SJCRH30 (cell line): ENCODE results near the gene CTAG2. TPM values are rescaled to one million over a fixed set of nuclear protein-coding genes. Genes with fewer than 3 reads are reported as not detected.
"Not testable (repeated sequence)": the region's sequence is repeated elsewhere in the genome, so short reads cannot be mapped to it uniquely, and the experiment has no call there.

ENCODE experiments used
- DNase-seq, 2 experiments: peaks; one replicate each; pipeline ENCODE4 v3.0.0-alpha.2; 2015 to 2020
- H3K27ac ChIP-seq: fragments of 250-450 bp; sonication (Bioruptor Pico); 2 replicates; pipeline ENCODE4 v1.5.1; 2020; ENCODE audit warnings: mild to moderate bottlenecking, moderate library complexity
- H3K27me3 ChIP-seq: fragments of 250-450 bp; sonication (Bioruptor Pico); 2 replicates; pipeline ENCODE4 v1.5.1; 2020; ENCODE audit warnings: mild to moderate bottlenecking, moderate library complexity
- H3K36me3 ChIP-seq: fragments of 250-450 bp; sonication (Bioruptor Pico); 2 replicates; pipeline ENCODE4 v1.5.1; 2020; ENCODE audit warnings: mild to moderate bottlenecking, moderate library complexity
- H3K4me1 ChIP-seq: fragments of 250-450 bp; sonication (Bioruptor Pico); 2 replicates; pipeline ENCODE4 v1.5.1; 2020; ENCODE audit warnings: mild to moderate bottlenecking, moderate library complexity
- H3K4me3 ChIP-seq: fragments of 250-450 bp; sonication (Bioruptor Pico); 2 replicates; pipeline ENCODE4 v1.5.1; 2020; ENCODE audit warnings: mild to moderate bottlenecking, moderate library complexity
- H3K9me3 ChIP-seq: fragments of 250-450 bp; sonication (Bioruptor Pico); replicated peaks from 2 replicates; pipeline ENCODE4 v1.5.1; 2020; ENCODE audit warnings: mild to moderate bottlenecking, moderate library complexity
- total RNA-seq: library from RNA; depleted of rRNA; stranded (reverse); fragments of >200 nt; shearing (Covaris generic); gene quantifications from 2 replicates; pipeline ENCODE4 v1.2.3, GENCODE V29; 2014; rRNA removed

Gene CTAG2
- 4.1 and 4.2 TPM in 2 replicates for total RNA-seq

DNA sequence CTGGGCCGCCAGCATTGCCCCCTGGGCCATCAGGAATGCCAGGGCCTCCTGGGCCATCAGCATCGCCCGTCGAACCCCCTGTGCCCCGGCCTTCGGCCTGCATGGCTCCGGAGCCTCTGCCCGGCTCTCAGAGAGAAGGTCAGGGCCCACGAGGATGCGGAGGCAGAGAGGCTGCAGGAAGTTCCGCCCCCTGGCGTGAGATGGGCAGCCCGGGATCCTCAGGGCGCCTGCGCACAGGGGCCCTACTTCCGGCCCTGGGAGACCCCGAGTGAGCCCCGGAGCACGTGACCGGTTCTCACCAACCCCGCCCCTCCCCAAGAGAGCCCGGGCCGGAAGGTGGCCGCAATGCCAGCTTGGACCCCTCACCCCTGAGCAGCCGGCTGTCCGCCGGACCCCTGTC is at the start of gene CTAG2:
Gene CTAG2 (minus strand): TSS at position 167 of the 400 bp plus-strand sequence. CDS start 64 bp downstream, at position 103.
- H3K9me3 ChIP-seq, H3K4me1 ChIP-seq, DNase-seq, H3K27ac ChIP-seq, H3K4me3 ChIP-seq, H3K36me3 ChIP-seq, H3K27me3 ChIP-seq: not testable (repeated sequence)

DNA sequence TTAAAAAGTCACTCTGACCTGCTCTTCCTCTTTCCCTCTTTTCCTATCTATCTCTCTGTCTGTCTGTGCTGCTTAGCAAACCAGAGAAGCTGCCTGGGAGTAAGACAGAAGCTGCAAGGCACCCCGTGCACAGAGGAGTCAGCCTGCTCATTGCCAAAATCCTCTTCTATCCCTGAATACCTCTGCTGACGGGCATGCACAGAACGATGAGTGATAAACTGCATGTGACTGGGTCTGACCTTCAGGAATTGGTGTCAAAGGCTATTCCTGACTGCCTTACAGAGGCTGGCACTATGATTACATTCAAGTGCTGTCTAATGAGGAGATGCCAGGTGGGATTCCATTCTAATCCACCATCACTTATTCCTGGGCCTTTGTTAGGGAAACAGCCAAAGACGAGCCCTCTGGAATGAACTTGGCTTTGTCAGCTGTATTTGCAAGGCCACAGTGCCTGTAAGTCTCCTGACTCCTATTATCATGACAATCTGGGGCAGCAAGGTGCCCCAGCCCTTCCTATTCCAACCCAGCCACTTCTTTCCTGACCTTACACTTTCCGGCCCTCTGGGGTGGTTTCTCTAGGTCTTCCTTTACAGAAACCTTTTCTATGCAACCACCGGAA is 45.4 kb upstream of the CTAG2 start:
- H3K27me3 ChIP-seq = no peaks in the 10 kb centered on the region
- H3K36me3 ChIP-seq = no peaks in the 10 kb centered on the region
- H3K4me3 ChIP-seq = no peak overlapping the region
- no peaks in the 10 kb centered on the region for H3K9me3 ChIP-seq
- no peak for DNase-seq
- no peak overlapping the region for H3K27ac ChIP-seq
- no peaks in the 10 kb centered on the region for H3K4me1 ChIP-seq

DNA sequence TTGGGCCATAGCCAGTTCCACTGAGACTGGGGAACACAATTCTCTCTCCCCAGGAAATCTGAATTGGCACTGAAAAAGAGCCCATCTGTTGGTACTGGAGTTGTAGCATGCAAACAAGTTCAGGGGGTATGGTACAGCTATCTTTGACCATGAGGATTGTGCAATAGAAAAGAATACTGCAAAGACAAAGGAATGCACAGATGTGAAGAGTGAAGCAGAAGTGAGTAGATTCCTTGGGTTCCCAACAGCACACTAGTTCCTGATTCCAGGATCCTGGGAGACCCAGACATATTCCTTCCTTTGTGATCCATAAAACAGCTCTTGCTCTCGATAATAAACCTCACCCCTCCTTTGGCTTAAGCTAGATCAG is 43.3 kb upstream of the CTAG2 start:
- H3K4me3 ChIP-seq = no peak overlapping the region
- H3K27ac ChIP-seq = no peak overlapping the region
- no peaks in the 10 kb centered on the region for H3K36me3 ChIP-seq
- H3K4me1 ChIP-seq = no peaks in the 10 kb centered on the region
- no peaks in the 10 kb centered on the region for H3K9me3 ChIP-seq
- no peaks in the 10 kb centered on the region for H3K27me3 ChIP-seq
- no peak for DNase-seq

DNA sequence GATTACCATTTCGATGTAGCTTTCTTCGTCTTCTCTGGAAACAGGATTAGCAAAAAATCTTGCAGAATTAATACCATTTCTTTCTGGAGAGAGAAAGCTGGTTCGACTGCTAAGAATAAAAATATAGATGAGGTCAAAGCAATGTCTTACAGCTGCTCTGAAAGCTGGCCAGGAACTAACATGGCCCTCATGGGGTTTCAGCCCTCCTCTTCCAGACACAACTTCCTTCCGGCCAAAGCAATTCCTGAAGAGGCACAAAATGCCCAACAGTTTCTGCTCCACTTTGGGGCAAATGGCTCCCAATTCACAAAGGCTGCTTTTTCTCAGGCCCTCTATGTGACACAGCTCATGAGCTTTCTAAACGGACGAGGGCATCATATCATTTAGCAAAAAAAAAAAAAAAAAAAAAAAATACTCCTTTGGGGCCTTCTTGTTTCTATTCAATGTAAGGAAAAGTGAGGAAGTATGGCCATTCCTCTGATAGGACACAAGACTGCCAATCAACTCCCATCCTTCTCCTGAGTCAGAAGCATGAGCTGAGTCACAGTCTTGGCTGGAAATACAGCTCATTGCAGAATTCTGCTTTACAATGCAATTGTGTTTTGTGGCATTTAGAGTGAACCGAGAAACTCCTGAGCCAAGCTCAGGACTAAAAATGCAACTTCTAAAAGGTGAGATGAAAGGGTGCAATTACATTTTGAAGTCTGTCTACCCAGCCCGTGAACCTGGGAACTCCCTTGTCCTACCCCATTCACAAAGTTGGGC is 42.7 kb upstream of the CTAG2 start:
- Histone ChIP-seq H3K4me1 (no peaks in the 10 kb centered on the region), H3K4me3 (no peak overlapping the region), H3K36me3 (no peaks in the 10 kb centered on the region), H3K9me3 (no peaks in the 10 kb centered on the region), H3K27me3 (no peaks in the 10 kb centered on the region), H3K27ac (no peak overlapping the region)
- no peak for DNase-seq

DNA sequence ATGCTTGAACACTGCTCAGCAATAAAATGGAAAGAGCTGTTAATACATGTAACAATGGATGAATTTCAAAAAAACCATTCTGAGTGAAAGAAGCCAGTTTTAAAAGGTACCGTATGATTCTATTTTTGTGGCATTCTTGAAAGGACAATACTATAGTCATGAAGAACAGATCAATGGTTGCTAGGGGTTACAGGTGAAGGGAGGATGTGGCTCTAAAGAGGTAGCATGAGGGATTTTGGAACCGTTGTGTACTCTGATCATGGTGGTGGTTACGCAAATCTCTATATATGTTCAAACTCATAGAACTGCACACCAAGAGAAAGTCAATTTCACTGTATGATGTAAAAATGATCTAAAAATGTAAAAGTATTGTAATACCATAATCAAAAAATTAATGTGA is 40.0 kb upstream of the CTAG2 start:
- Histone ChIP-seq H3K27me3 (no peaks in the 10 kb centered on the region), H3K4me3 (no peak overlapping the region), H3K9me3 (no peaks in the 10 kb centered on the region), H3K4me1 (no peaks in the 10 kb centered on the region), H3K36me3 (no peaks in the 10 kb centered on the region), H3K27ac (no peak overlapping the region)
- DNase-seq = no peak

DNA sequence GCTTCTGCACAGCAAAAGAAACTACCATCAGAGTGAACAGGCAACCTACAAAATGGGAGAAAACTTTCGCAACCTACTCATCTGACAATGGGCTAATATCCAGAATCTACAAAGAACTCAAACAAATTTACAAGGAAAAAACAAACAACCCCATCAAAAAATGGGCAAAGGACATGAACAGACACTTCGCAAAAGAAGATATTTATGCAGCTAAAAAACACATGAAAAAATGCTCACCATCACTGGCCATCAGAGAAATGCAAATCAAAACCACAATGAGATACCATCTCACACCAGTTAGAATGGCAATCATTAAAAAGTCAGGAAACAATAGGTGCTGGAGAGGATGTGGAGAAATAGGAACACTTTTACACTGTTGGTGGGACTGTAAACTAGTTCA is 37.1 kb upstream of the CTAG2 start:
- not testable (repeated sequence) for H3K9me3 ChIP-seq, H3K27me3 ChIP-seq, H3K27ac ChIP-seq, H3K4me1 ChIP-seq, DNase-seq, H3K36me3 ChIP-seq, H3K4me3 ChIP-seq

DNA sequence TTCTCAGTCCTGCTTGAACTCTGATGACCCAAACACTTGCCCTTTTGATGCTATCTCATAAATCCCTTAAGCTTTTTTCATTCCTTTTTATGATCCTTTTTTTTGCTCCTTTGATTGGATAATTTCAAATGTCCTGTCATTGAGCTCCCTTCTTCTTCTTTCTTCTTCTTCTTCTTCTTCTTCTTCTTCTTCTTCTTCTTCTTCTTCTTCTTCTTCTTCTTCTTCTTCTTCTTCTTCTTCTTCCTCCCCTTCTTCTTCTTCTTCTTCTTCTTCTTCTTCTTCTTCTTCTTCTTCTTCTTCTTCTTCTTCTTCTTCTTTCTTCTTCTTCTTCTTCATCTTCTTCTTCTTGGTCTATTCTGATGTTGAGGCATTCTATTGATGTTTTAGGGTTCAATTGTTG is 18.7 kb upstream of the CTAG2 start:
- not testable (repeated sequence) for H3K27ac ChIP-seq, H3K27me3 ChIP-seq

DNA sequence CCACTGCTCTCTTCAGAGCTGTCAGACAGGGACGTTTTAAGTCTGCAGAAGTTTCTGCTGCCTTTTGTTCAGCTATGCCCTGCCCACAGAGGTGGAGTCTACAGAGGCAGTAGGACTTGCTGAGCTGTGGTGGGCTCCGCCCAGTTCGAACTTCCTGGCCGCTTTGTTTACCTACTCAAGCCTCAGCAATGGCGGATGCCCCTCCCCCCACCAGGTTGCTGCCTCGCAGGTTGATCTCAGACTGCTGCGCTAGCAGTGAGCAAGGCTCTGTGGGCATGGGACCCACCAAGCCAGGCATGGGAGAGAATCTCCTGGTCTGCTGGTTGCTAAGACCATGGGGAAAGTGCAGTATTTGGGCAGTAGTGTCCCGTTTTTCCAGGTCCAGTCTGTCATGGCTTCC is 17.5 kb upstream of the CTAG2 start:
- H3K4me3 ChIP-seq, DNase-seq, H3K4me1 ChIP-seq, H3K36me3 ChIP-seq, H3K27ac ChIP-seq, H3K9me3 ChIP-seq, H3K27me3 ChIP-seq: not testable (repeated sequence)

More for the DNA sequence above, 18.7 kb upstream of the CTAG2 start:
- H3K4me3 ChIP-seq, H3K4me1 ChIP-seq, H3K9me3 ChIP-seq, H3K36me3 ChIP-seq, DNase-seq: not testable (repeated sequence)

DNA sequence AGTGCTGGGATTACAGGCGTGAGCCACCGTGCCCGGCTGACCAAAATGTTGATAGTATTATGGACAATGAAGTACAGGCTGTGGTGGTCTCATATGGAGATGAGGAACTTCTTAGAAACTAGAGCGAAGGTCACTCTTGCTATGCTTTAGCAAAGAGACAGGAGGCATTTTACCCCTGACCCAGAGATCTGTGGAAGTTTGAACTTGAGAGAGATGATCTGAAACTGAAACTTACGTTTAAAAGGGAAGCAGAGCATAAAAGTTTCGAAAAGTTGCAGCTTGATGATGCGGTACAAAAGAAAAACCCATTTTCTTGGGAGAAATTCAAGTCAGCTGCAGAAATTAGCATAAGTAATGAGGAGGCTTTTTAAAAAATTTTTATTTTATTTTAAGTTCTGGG is 8.5 kb upstream of the CTAG2 start:
- no peak overlapping the region for H3K4me3 ChIP-seq
- DNase-seq = no peak
- H3K9me3 ChIP-seq = no peaks in the 10 kb centered on the region
- H3K27ac ChIP-seq = no peak overlapping the region
- no peaks in the 10 kb centered on the region for H3K4me1 ChIP-seq
- H3K36me3 ChIP-seq = no peaks in the 10 kb centered on the region
- H3K27me3 ChIP-seq = no peaks in the 10 kb centered on the region

DNA sequence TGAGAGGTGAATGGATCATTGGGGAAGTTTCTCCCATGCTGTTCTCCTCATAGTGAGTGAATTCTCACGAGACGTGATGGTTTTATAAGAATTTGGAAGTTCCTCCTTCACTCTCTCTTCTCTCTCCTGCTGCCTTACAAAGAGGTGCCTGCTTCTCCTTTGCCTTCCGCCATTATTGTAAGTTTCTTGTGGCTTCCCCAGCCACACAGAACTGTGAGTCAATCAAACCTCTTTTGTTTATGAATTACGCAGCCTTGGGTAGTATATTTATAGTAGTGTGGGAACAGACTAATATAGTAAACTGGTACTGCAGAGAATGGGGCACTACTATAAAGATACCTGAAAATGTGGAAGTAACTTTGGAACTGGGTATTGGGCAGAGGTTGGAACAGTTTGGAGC is 7.8 kb upstream of the CTAG2 start:
- H3K36me3 ChIP-seq = no peaks in the 10 kb centered on the region
- no peak overlapping the region for H3K27ac ChIP-seq
- H3K27me3 ChIP-seq = no peaks in the 10 kb centered on the region
- no peak overlapping the region for H3K4me3 ChIP-seq
- no peaks in the 10 kb centered on the region for H3K9me3 ChIP-seq
- no peaks in the 10 kb centered on the region for H3K4me1 ChIP-seq
- DNase-seq = no peak

DNA sequence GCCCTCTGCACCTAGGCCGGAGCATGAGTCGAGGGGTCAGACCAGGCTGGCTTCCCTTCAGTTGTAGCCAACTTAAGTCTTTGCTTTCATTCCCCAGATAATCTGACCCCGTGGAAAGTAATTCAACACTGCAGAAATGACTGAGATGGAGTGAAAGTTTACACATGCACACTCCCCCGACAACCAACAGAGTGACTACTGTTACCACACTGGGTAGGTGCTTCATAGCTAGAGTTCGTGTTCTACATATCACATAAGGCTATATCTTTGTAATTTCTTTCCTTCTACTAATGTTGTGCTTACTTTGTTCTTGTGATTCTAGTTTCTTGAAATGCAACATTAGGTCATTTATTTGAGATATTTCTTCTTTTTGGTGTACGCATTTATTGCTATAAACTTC is 7.2 kb upstream of the CTAG2 start:
- H3K4me3 ChIP-seq = no peak overlapping the region
- no peak overlapping the region for H3K27ac ChIP-seq
- no peaks in the 10 kb centered on the region for H3K4me1 ChIP-seq
- DNase-seq = no peak
- H3K9me3 ChIP-seq = no peaks in the 10 kb centered on the region
- H3K36me3 ChIP-seq = no peaks in the 10 kb centered on the region
- H3K27me3 ChIP-seq = no peaks in the 10 kb centered on the region

DNA sequence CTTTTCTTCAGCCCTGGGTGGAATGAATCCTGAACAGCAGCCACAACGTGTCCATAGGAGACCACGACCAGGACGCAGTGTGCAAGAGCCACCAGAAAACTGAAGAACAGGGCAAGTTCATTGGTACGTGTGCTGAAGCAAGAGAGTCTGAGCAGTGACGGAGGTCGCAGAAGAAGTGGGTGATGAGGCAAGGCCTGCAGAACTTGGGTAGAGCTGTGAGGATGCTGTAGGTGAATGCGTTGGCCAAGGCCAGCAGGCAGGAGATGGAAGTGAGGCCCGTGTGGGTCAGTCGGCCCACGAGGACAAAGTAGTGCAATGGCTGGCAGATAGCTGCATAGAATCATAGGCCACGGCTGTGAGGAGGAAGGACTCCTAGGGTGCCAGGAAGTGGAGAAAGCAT is 5.6 kb upstream of the CTAG2 start:
- Histone ChIP-seq H3K4me3 (no peak overlapping the region), H3K9me3 (no peaks in the 10 kb centered on the region), H3K36me3 (no peaks in the 10 kb centered on the region), H3K27me3 (no peaks in the 10 kb centered on the region), H3K4me1 (no peaks in the 10 kb centered on the region), H3K27ac (no peak overlapping the region)
- DNase-seq = no peak

DNA sequence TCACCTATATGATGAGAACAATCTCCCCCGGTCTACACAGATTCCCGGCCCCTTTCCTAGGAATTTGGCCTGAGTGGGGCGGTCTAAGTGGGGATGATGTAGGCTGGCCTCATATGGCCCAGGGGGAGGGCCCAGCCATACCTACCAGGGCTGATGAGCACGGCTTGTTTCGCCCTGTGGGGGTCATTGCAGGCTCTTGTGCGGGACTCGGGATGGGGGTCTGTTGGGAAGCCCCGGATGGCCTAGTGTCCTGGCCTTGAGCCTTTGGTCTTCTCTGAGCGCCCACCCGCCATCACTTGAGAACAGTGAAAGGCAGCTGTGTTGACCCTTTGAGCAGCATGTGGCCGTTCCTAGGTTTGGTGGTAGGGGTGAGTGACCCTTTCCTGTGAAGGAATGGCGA is 4.8 kb upstream of the CTAG2 start:
- no peaks in the 10 kb centered on the region for H3K9me3 ChIP-seq
- no peak overlapping the region for H3K4me3 ChIP-seq
- H3K27me3 ChIP-seq = no peaks in the 10 kb centered on the region
- no peaks in the 10 kb centered on the region for H3K36me3 ChIP-seq
- DNase-seq = no peak
- no peaks in the 10 kb centered on the region for H3K4me1 ChIP-seq
- H3K27ac ChIP-seq = no peak overlapping the region

DNA sequence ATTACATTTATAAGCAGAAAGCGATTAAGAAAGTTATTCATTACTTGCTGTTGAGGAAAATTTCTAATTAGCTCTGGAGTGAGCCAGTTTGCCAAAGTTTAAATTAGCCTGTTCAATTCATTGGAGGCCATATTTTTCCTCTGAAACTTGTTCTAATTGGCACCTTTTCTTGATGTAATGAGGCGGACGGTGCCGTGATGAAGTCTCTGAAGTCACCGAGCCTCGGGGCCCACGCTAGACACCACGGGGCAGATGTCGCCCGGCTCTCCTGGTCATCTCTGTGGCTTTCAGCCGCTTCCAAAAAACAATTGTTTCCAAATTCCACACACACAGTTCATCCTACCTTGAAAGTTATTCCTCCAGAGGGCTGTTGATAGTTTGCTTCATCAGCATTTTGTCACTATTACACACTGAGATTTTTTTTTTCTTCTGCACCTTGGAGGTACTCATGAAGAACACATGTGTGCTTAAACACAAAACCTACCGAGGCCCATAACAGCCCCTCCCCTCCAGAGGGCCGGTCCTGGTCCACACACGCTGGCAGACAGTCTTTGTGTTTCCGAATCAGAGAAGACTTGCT is 3.9 kb upstream of the CTAG2 start:
- H3K27me3 ChIP-seq = no peaks in the 10 kb centered on the region
- H3K27ac ChIP-seq = no peak overlapping the region
- H3K36me3 ChIP-seq = no peaks in the 10 kb centered on the region
- no peak overlapping the region for H3K4me3 ChIP-seq
- no peak for DNase-seq
- no peaks in the 10 kb centered on the region for H3K4me1 ChIP-seq
- H3K9me3 ChIP-seq = no peaks in the 10 kb centered on the region

DNA sequence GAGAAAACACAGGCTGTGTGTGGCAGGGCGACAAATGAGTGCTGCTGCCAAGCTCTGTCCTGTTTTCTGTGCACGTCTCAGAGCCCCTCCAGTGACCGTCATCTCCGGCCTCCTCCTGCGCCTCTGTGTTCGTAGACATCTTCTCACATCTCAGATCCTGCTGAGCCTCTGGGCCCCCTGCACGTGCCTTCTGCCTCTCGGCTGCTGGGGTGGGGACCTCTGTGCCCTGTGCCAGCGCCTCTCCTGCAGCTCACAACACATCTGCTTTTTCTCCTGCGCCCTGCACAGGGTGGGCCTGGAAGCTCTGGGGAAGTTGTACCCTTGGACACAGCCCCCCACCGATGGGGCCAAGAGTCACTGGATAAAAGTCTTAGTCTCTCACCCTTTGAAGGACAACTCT is 2.4 kb upstream of the CTAG2 start:
- H3K36me3 ChIP-seq = no peaks in the 10 kb centered on the region
- no peaks in the 10 kb centered on the region for H3K4me1 ChIP-seq
- no peak for DNase-seq
- H3K27ac ChIP-seq = no peak overlapping the region
- no peak overlapping the region for H3K4me3 ChIP-seq
- H3K9me3 ChIP-seq = no peaks in the 10 kb centered on the region
- H3K27me3 ChIP-seq = no peaks in the 10 kb centered on the region

DNA sequence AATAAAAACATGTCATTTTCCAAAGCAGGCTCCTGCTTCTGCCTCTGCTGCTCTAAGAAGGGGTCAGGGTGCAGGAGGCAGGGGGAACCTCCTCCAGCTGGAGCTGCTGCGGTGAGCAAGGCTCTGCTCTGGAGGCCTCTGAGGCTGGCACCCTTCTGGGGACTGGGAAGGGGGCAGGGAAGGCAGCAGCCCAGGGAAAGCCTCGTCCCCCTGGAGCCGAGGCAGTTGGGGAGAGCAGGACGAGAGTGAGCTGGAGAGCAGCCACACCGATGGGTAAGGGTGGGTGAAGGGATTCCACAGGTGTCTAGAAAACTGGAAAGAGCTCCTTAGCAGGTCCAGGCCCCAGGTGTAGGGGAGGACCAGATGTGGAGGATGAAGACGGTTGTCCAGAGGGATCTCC is 2.0 kb upstream of the CTAG2 start:
- Histone ChIP-seq H3K27me3 (no peaks in the 10 kb centered on the region), H3K9me3 (no peaks in the 10 kb centered on the region), H3K4me3 (no peak overlapping the region), H3K27ac (no peak overlapping the region), H3K4me1 (no peaks in the 10 kb centered on the region), H3K36me3 (no peaks in the 10 kb centered on the region)
- DNase-seq = no peak
